Neuronal stem cell (in vitro differentiated cells): ENCODE data around the gene TCF4.

Experiments used
- DNase-seq: peaks from one replicate; pipeline ENCODE4 v3.0.0-alpha.2; 2013; ENCODE audit warnings: low spot score
- H2AFZ ChIP-seq: one replicate; pipeline ENCODE4 v1.6.1; 2013; ENCODE audit warnings: mild to moderate bottlenecking, low read length, inconsistent platforms
- H2AK5ac ChIP-seq: 2 replicates; pipeline ENCODE4 v1.6.1; 2013; ENCODE audit warnings: low read depth, mild to moderate bottlenecking, inconsistent platforms, low read length, moderate library complexity, mixed read lengths
- H2BK120ac ChIP-seq: 2 replicates; pipeline ENCODE4 v1.6.1; 2013; ENCODE audit warnings: low read depth, mild to moderate bottlenecking, inconsistent platforms, low read length, moderate library complexity, mixed read lengths
- H2BK12ac ChIP-seq: one replicate; pipeline ENCODE4 v1.6.1; 2013; ENCODE audit warnings: low read length, inconsistent platforms
- H2BK15ac ChIP-seq: 2 replicates; pipeline ENCODE4 v1.6.1; 2013; ENCODE audit warnings: mild to moderate bottlenecking, low read length, inconsistent platforms, mixed read lengths
- H2BK5ac ChIP-seq: one replicate; pipeline ENCODE4 v1.6.1; 2013; ENCODE audit warnings: inconsistent platforms, mild to moderate bottlenecking, low read length, moderate library complexity
- H3K14ac ChIP-seq: one replicate; pipeline ENCODE4 v1.6.1; 2013; ENCODE audit warnings: low read length, inconsistent platforms
- H3K18ac ChIP-seq: 2 replicates; pipeline ENCODE4 v1.6.1; 2013; ENCODE audit warnings: low read length, inconsistent platforms
- H3K23ac ChIP-seq: 2 replicates; pipeline ENCODE4 v1.6.1; 2013; ENCODE audit warnings: low read depth, mild to moderate bottlenecking, mixed read lengths, low read length, inconsistent platforms; ENCODE audit not compliant: poor library complexity
- H3K27ac ChIP-seq: replicated peaks from 3 replicates; pipeline ENCODE4 v1.5.1; 2013; ENCODE audit warnings: low read length, inconsistent platforms
- H3K27me3 ChIP-seq, 3 experiments: 2 replicates each; pipeline ENCODE4 v1.6.1; 2013; ENCODE audit warnings: low read length in 3 of 3, mild to moderate bottlenecking in 2 of 3, inconsistent platforms in 1 of 3, low read depth in 1 of 3, mixed read lengths in 1 of 3, moderate library complexity in 1 of 3; ENCODE audit not compliant: control insufficient read depth in 3 of 3, insufficient read depth in 3 of 3
- H3K36me3 ChIP-seq, 2 donors: replicated peaks in 1 of 2; 2 replicates each; pipeline ENCODE4 v1.6.1; 2013; ENCODE audit warnings: low read length in 2 of 2; ENCODE audit not compliant: control insufficient read depth in 2 of 2, insufficient read depth in 2 of 2
- H3K4ac ChIP-seq: 2 replicates; pipeline ENCODE4 v1.6.1; 2013; ENCODE audit warnings: inconsistent platforms, mild to moderate bottlenecking, low read length, moderate library complexity
- H3K4me1 ChIP-seq, 2 donors: 1 replicate in 1 of 2; 2 replicates in 1 of 2; pipeline ENCODE4 v1.6.1; 2013; ENCODE audit warnings: low read length in 2 of 2, low read depth in 1 of 2; ENCODE audit not compliant: control insufficient read depth in 2 of 2, insufficient read depth in 1 of 2
- H3K4me2 ChIP-seq: one replicate; pipeline ENCODE4 v1.6.1; 2013; ENCODE audit warnings: mild to moderate bottlenecking, low read length, inconsistent platforms; ENCODE audit not compliant: insufficient read depth, poor library complexity, severe bottlenecking
- H3K4me3 ChIP-seq, 2 donors: 2 replicates each; pipeline ENCODE4 v1.5.1; 2013; ENCODE audit warnings: low read length in 2 of 2, mild to moderate bottlenecking in 2 of 2, inconsistent platforms in 1 of 2, moderate library complexity in 1 of 2
- H3K79me1 ChIP-seq: one replicate; pipeline ENCODE4 v1.6.1; 2013; ENCODE audit warnings: low read depth, mild to moderate bottlenecking, inconsistent platforms, low read length, moderate library complexity
- H3K9ac ChIP-seq: one replicate; pipeline ENCODE4 v1.6.1; 2013; ENCODE audit warnings: mild to moderate bottlenecking, low read depth, low read length, inconsistent platforms; ENCODE audit not compliant: poor library complexity
- H3K9me3 ChIP-seq, 2 donors: replicated peaks in 1 of 2; 2 replicates each; pipeline versions ENCODE3 to v1.6.1; 2013; ENCODE audit warnings: low read length in 2 of 2, mild to moderate bottlenecking in 2 of 2, inconsistent platforms in 1 of 2, low read depth in 1 of 2, mixed read lengths in 1 of 2, moderate library complexity in 1 of 2; ENCODE audit not compliant: control insufficient read depth in 2 of 2, insufficient read depth in 1 of 2
- H4K8ac ChIP-seq: one replicate; pipeline ENCODE4 v1.6.1; 2013; ENCODE audit warnings: low read depth, mild to moderate bottlenecking, inconsistent platforms, low read length, moderate library complexity
- H4K91ac ChIP-seq: one replicate; pipeline ENCODE4 v1.6.1; 2013; ENCODE audit warnings: low read length, low read depth, mild to moderate bottlenecking, inconsistent platforms; ENCODE audit not compliant: poor library complexity
- WGBS, 2 donors: extraction: QIAGEN DNeasy Blood & Tissue Kit; methylation state at CpG; one replicate each; pipeline ENCODE4 v1.1.7; 2013; ENCODE audit warnings: missing lambda C conversion rate in 2 of 2, mixed read lengths in 1 of 2; ENCODE audit not compliant: insufficient read length in 2 of 2, insufficient replicate concordance in 1 of 2; ENCODE audit errors: extremely low coverage in 2 of 2; 5-methylcytosine and 5-hydroxymethylcytosine counted together

TCF4 gene

DNA sequence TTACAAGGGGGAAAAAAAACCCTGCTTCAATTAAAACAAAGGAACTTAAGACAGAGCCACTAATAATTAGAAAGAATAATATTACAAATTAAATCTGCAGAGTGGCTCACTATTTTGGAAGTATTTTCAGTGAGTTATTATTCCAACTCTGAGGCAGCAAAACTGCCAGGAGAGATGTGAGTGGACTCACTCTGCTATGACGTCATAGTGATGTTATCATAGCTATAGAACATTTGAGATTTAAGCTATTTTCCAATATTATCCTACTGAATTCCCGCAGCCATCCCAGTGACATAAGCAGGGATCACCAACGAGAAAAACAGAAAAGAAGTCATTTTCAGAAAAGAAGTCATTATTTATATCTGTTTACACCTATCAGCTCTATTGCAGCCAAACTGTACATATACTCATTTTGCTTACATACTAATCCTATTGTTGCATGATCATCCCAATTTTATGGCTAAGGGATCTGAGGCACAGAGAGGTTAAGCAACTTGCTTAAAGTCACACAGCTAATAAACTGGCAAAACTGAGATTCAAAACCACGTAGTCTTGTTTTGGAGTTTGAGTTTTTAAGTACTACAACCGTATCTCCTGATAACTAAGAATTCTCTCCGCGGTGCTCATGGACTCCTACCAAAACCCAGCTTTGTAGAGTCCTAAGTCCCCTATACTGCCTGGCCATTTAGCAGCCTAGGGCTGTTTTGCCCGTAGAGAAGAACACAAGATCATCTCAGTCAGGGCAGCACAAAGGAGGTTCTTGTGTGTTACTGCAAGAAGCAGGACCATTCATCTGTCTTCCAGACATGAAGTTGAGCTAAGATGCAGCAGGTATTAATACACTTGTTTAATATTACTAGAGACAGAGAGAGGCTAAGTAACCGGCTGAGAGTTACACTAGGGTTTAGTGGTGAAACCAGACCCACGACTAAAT, 299.8 kb downstream of the TCF4 start:
- DNase-seq: no peak
- Histone ChIP-seq H3K9me3 (no peaks in the 10 kb centered on the region), H3K79me1 (no peaks in the 10 kb centered on the region), H3K14ac (no peak overlapping the region), H3K27me3 (no peaks in the 10 kb centered on the region), H2BK5ac (no peak overlapping the region), H3K9ac (no peak overlapping the region), H3K4me2 (no peak overlapping the region), H2BK15ac (no peak overlapping the region), H2BK12ac (no peak overlapping the region), H2BK120ac (no peak overlapping the region), H4K91ac (no peak overlapping the region), H3K4me3 (no peak overlapping the region), H3K4me1 (peaks cover 0 to 7% of the 10 kb centered on the region in 2 donors), H3K23ac (no peak overlapping the region), H2AFZ (no peak overlapping the region), H3K27ac (no peak overlapping the region), H2AK5ac (no peak overlapping the region), H3K18ac (no peak overlapping the region), H3K4ac (no peak overlapping the region), H4K8ac (no peak overlapping the region), H3K36me3 (no peaks in the 10 kb centered on the region)
- WGBS, 2 donors: no CpG with 5 or more reads among the region's 10 CpGs

DNA sequence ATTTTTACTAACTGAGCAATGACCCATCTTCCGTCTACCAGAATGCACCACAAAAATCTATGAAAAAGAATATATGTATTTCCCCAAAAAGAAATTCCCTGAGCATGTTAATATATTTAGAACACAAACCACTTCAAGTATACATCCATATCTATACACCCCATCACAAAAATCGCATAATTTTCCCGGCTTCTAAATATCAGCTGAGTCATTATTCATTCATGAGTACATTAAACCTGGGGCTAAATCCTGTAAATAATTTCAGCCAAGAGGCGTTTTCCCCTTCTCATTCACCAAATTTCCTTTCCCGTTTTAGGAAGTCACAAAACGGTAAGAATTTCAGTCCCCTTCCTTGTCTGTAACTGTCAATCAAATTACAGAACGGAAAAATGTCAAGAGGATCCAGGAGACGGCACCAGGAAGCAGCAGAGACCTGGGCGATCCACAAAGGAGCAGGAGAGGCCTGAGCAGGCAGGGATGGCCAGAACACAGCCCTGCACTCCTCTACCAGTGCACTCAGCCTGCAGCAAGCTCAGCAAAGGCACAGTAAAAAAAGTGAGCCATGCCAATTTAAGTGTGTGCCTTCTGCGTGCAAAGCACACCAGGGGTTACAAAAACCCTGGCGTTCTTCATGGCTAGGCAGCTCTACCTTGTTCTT, 300.7 kb downstream of the TCF4 start:
- WGBS, 2 donors: 100% methylated on average over 2 of the region's 11 CpGs; no CpG with 5 or more reads in 1 of the 2 donors
- H2BK12ac ChIP-seq: no peak overlapping the region
- H4K8ac ChIP-seq: no peak overlapping the region
- no peak overlapping the region for H3K4me2 ChIP-seq
- peak overlapping the region; percentile 39 for H3K23ac ChIP-seq
- no peak overlapping the region for H2BK120ac ChIP-seq
- H3K14ac ChIP-seq: no peak overlapping the region
- H3K36me3 ChIP-seq: no peaks in the 10 kb centered on the region
- no peak overlapping the region for H2AK5ac ChIP-seq
- no peak overlapping the region for H2BK5ac ChIP-seq
- H3K4me1 ChIP-seq: peaks cover 0 to 7% of the 10 kb centered on the region in 2 donors
- no peaks in the 10 kb centered on the region for H3K9me3 ChIP-seq
- DNase-seq: no peak
- H3K9ac ChIP-seq: peak overlapping the region; percentile 57
- H2BK15ac ChIP-seq: no peak overlapping the region
- no peak overlapping the region for H4K91ac ChIP-seq
- no peak overlapping the region for H2AFZ ChIP-seq
- no peak overlapping the region for H3K18ac ChIP-seq
- no peak overlapping the region for H3K4ac ChIP-seq
- H3K4me3 ChIP-seq: no peak overlapping the region
- no peaks in the 10 kb centered on the region for H3K27me3 ChIP-seq
- H3K79me1 ChIP-seq: no peaks in the 10 kb centered on the region
- no peak overlapping the region for H3K27ac ChIP-seq

GRCh38 chr18:55286257-55286825, 301.7 kb downstream of the TCF4 start:
- Histone ChIP-seq H2BK5ac (no peak overlapping the region), H4K91ac (no peak overlapping the region), H3K4me1 (peaks cover 0 to 7% of the 10 kb centered on the region in 2 donors)

DNA sequence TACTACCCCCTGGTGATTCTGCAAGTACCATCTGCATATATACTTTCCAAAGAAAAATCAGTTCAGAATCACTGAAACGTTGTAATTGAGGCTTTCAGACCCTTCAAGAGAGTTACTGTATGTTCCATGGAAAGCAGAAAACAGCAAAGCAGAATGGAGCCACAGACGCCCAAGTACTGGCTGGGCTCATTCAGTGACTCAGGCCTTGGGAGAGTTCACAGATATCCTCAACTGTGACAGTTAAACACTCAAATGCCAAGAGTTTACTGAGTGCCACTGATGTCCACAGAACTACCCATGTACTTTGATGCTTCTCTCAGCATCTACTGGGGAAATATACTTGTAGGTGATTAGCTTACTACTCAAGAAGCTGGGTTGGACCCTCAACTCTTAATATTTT, 303.4 kb downstream of the TCF4 start:
- Histone ChIP-seq H3K36me3 (peaks cover 0 to under 1% of the 10 kb centered on the region in 2 donors), H4K8ac (no peak overlapping the region), H3K27me3 (no peaks in the 10 kb centered on the region), H3K4me1 (peaks cover 0 to 6% of the 10 kb centered on the region in 2 donors), H3K23ac (no peak overlapping the region), H3K4me3 (no peak overlapping the region), H4K91ac (no peak overlapping the region), H2BK15ac (no peak overlapping the region), H2BK12ac (no peak overlapping the region), H3K9ac (no peak overlapping the region), H3K18ac (no peak overlapping the region), H2BK120ac (no peak overlapping the region), H2BK5ac (no peak overlapping the region), H3K79me1 (no peaks in the 10 kb centered on the region), H3K4me2 (no peak overlapping the region), H3K9me3 (no peaks in the 10 kb centered on the region), H2AFZ (no peak overlapping the region), H3K4ac (no peak overlapping the region), H3K27ac (no peak overlapping the region), H3K14ac (no peak overlapping the region), H2AK5ac (no peak overlapping the region)
- DNase-seq: no peak
- no CpG with 5 or more reads among the region's 2 CpGs for WGBS, 2 donors

More at GRCh38 chr18:55286257-55286825, 301.7 kb downstream of the TCF4 start:
- H3K4me3 ChIP-seq: no peak overlapping the region
- no peak overlapping the region for H3K14ac ChIP-seq
- no peak overlapping the region for H3K9ac ChIP-seq
- no peak overlapping the region for H3K4ac ChIP-seq
- H3K36me3 ChIP-seq: no peaks in the 10 kb centered on the region
- H3K18ac ChIP-seq: no peak overlapping the region
- H2AK5ac ChIP-seq: no peak overlapping the region
- no peak overlapping the region for H3K27ac ChIP-seq
- H3K27me3 ChIP-seq: no peaks in the 10 kb centered on the region
- H3K79me1 ChIP-seq: no peaks in the 10 kb centered on the region
- H2AFZ ChIP-seq: no peak overlapping the region
- no peak overlapping the region for H2BK120ac ChIP-seq
- no peak overlapping the region for H4K8ac ChIP-seq
- no peak overlapping the region for H2BK12ac ChIP-seq
- H3K23ac ChIP-seq: no peak overlapping the region
- no peak for DNase-seq
- H3K4me2 ChIP-seq: no peak overlapping the region
- no peaks in the 10 kb centered on the region for H3K9me3 ChIP-seq
- no peak overlapping the region for H2BK15ac ChIP-seq
- WGBS, 2 donors: no CpG with 5 or more reads among the region's 6 CpGs
